Retinal pigment epithelial cell (primary cell): Measurements from ENCODE around the gene NEK4.

Experiments used
- DNase-seq: peaks from one replicate; pipeline ENCODE4 v3.0.0-alpha.2; 2010; ENCODE audit warnings: low read depth
- H3K4me3 ChIP-seq: 2 replicates; pipeline ENCODE4 v1.5.1; 2011; ENCODE audit warnings: mild to moderate bottlenecking, low read length, control low read depth, moderate library complexity
- CTCF ChIP-seq: conservative IDR thresholded peaks from 2 replicates; pipeline ENCODE4 v1.5.1; 2011; ENCODE audit warnings: low read depth, low read length, control low read depth, inconsistent platforms

NEK4 gene

GRCh38 chr3:52752045-52752660, 18.6 kb downstream of the NEK4 start:
- no peak for TF ChIP-seq CTCF
- H3K4me3 ChIP-seq = no peak overlapping the region
- no peak for DNase-seq

GRCh38 chr3:52743721-52744120, 27.0 kb downstream of the NEK4 start:
- no peak for DNase-seq
- H3K4me3 ChIP-seq = no peak overlapping the region
- no peak for TF ChIP-seq CTCF

- no peak for DNase-seq
- TF ChIP-seq CTCF = no peak
- no peak overlapping the region for H3K4me3 ChIP-seq
Observed at GRCh38 chr3:52743152-52743551, 27.6 kb downstream of the NEK4 start.

- no peak for DNase-seq
- no peak overlapping the region for H3K4me3 ChIP-seq
- TF ChIP-seq CTCF = peak; percentile 63
Observed at GRCh38 chr3:52742418-52743041, 28.2 kb downstream of the NEK4 start.

- no peak for DNase-seq
- no peak overlapping the region for H3K4me3 ChIP-seq
- TF ChIP-seq CTCF = no peak
Observed at GRCh38 chr3:52739730-52740129, 31.0 kb downstream of the NEK4 start.

- H3K4me3 ChIP-seq = no peak overlapping the region
- DNase-seq = no peak
- no peak for TF ChIP-seq CTCF
Observed at GRCh38 chr3:52733256-52733891, 37.4 kb downstream of the NEK4 start.

- no peak overlapping the region for H3K4me3 ChIP-seq
- no peak for DNase-seq
- TF ChIP-seq CTCF = no peak
Observed at GRCh38 chr3:52731590-52731989, 39.1 kb downstream of the NEK4 start.
